GM18909 (cell line): ENCODE measurements around the gene CCDC148.
A peak's percentile ranks its signal among the peaks of the same experiment; 100 is the strongest.
"Not testable (repeated sequence)": the region's sequence is repeated elsewhere in the genome, so short reads cannot be mapped to it uniquely, and the experiment has no call there.

ENCODE experiments used
- ATAC-seq: cut with Tn5 transposase; IDR thresholded peaks from one replicate; pipeline ENCODE4 v1.9.1; 2021; ENCODE audit warnings: mild to moderate bottlenecking; ENCODE audit not compliant: unreplicated experiment, poor library complexity

The CCDC148 gene

GRCh38 chr2:158484892-158485556 lies 28.5 kb upstream of the CCDC148 start:
- no peak for ATAC-seq

- ATAC-seq: no peak
Observed at GRCh38 chr2:158482594-158482993, 26.0 kb upstream of the CCDC148 start.

- no peak for ATAC-seq
Observed at GRCh38 chr2:158481116-158481515, 24.6 kb upstream of the CCDC148 start.

GRCh38 chr2:158478816-158479215 lies 22.3 kb upstream of the CCDC148 start:
- ATAC-seq: no peak

GRCh38 chr2:158478237-158478636 lies 21.7 kb upstream of the CCDC148 start:
- ATAC-seq: no peak

GRCh38 chr2:158477202-158477601 lies 20.6 kb upstream of the CCDC148 start:
- ATAC-seq: no peak

GRCh38 chr2:158474526-158475011 lies 18.0 kb upstream of the CCDC148 start:
- not testable (repeated sequence) for ATAC-seq

- no peak for ATAC-seq
Observed at GRCh38 chr2:158473719-158474392, 17.3 kb upstream of the CCDC148 start.

- ATAC-seq: not testable (repeated sequence)
Observed at GRCh38 chr2:158473300-158473699, 16.7 kb upstream of the CCDC148 start.

GRCh38 chr2:158472829-158473228 lies 16.3 kb upstream of the CCDC148 start:
- ATAC-seq: not testable (repeated sequence)

GRCh38 chr2:158467248-158467647 lies 10.7 kb upstream of the CCDC148 start:
- no peak for ATAC-seq

- peak; percentile 82 for ATAC-seq
Observed at GRCh38 chr2:158464426-158465281, 8.1 kb upstream of the CCDC148 start.

GRCh38 chr2:158463496-158464095 lies 7.0 kb upstream of the CCDC148 start:
- no peak for ATAC-seq

GRCh38 chr2:158460632-158461297 lies 4.2 kb upstream of the CCDC148 start:
- ATAC-seq: no peak

- no peak for ATAC-seq
Observed at GRCh38 chr2:158459161-158460003, 2.8 kb upstream of the CCDC148 start.

GRCh38 chr2:158458617-158458920 lies 2.0 kb upstream of the CCDC148 start:
- no peak for ATAC-seq

- ATAC-seq: peak; percentile 54
Observed at GRCh38 chr2:158457826-158458616, 1.5 kb upstream of the CCDC148 start.

- ATAC-seq: peak; percentile 50
Observed at GRCh38 chr2:158457092-158457825, 706 bp upstream of the CCDC148 start.
